ENCODE measurements around the gene SEC24B.
"Not testable (repeated sequence)": the region's sequence is repeated elsewhere in the genome, so short reads cannot be mapped to it uniquely, and the experiment has no call there.

SEC24B gene

GRCh38 chr4:109562457-109563239 is 129.0 kb downstream of the SEC24B start:
- H3K27ac ChIP-seq = peak overlapping the region in 1 of 21 experiments; percentile 93
- H3K4me3 ChIP-seq = no peak overlapping the region

DNA sequence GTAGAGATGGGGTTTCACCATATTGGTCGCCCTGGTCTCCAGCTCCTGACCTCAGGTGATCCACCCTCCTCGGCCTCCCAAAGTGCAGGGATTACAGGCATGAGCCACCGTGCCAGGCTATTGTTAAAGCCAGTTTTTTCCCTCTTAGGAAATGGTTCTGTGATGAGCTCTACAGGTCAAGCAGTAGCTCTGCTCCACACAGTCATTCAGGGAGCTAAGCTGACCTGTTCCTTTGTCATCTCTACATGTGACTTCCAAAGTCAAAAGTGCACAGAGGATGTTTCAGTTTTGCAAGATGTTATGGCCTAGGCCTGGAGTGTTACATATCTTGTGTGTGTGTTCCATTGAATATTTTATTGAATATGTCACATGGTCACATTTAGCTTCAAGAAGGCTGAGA is 137.9 kb downstream of the SEC24B start:
- no peak overlapping the region for H3K4me3 ChIP-seq
- no peak overlapping the region for H3K27ac ChIP-seq

- H3K27ac ChIP-seq = no peak overlapping the region
- H3K4me3 ChIP-seq = no peak overlapping the region
Measured at GRCh38 chr4:109572154-109572553, 138.5 kb downstream of the SEC24B start.

GRCh38 chr4:109574443-109574850 is 140.8 kb downstream of the SEC24B start:
- H3K4me3 ChIP-seq = no peak overlapping the region

GRCh38 chr4:109574931-109575804 is 141.6 kb downstream of the SEC24B start:
- no peak overlapping the region for H3K27ac ChIP-seq
- no peak overlapping the region for H3K4me3 ChIP-seq

More at GRCh38 chr4:109574443-109574850, 140.8 kb downstream of the SEC24B start:
- no peak overlapping the region for H3K27ac ChIP-seq

DNA sequence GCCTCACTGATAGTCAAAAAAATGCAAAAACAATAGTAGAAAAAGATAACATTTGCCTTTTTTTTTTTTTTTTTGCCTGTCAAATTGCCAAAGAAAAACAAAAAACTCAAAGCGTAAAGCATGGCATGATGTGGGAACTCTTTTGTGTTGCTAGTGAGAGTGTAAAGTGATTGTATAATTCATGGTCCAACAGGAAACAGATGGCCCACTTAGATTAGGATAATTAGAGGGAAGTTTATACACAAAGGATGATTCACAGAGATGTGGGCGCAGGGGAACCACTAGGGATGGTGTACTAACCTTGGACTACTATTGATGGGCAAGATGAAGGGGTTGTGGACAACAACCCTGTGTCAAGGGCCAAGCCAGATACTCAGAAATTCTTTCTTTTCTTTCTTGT is 142.8 kb downstream of the SEC24B start:
- Histone ChIP-seq H3K4me3 (no peak overlapping the region), H3K27ac (no peak overlapping the region)

GRCh38 chr4:109578846-109579245 is 145.2 kb downstream of the SEC24B start:
- Histone ChIP-seq H3K4me3 (no peak overlapping the region), H3K27ac (no peak overlapping the region)

DNA sequence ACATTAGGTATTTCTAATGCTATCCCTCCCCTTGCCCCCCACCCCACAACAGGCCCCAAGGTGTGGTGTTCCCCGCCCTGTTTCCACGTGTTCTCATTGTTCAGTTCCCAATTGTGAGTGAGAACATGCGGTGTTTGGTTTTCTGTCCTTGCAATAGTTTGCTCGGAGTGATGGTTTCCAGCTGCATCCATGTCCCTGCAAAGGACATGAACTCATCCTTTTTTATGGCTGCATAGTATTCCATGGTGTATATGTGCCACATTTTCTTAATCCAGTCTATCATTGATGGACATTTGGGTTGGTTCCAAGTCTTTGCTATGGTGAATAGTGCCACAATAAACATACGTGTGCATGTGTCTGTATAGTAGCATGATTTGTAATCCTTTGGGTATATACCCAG is 146.4 kb downstream of the SEC24B start:
- H3K27ac ChIP-seq, H3K4me3 ChIP-seq: not testable (repeated sequence)

DNA sequence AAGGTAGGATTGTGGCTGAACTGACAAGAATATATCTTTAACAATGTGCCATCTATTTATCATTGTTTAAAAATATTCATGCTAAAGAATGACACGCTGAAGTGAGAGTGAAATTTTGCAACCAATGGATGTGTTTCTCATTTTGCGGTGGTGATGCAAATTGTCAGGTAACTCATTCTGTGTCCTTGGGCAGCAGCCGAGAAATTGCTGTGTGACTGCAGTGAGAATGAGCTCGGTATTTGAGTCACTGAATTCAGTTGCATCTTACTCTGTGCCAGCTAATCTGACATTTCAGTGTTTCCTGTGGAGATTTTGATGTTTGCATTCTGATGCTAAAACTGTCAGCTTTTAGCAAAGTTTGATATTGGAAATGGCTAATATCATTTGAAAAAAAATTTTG is 154.6 kb downstream of the SEC24B start:
- no peak overlapping the region for H3K27ac ChIP-seq

GRCh38 chr4:109589119-109589518 is 155.5 kb downstream of the SEC24B start:
- H3K4me3 ChIP-seq = no peak overlapping the region
- no peak overlapping the region for H3K27ac ChIP-seq

More for the DNA sequence above, 154.6 kb downstream of the SEC24B start:
- H3K4me3 ChIP-seq = no peak overlapping the region

DNA sequence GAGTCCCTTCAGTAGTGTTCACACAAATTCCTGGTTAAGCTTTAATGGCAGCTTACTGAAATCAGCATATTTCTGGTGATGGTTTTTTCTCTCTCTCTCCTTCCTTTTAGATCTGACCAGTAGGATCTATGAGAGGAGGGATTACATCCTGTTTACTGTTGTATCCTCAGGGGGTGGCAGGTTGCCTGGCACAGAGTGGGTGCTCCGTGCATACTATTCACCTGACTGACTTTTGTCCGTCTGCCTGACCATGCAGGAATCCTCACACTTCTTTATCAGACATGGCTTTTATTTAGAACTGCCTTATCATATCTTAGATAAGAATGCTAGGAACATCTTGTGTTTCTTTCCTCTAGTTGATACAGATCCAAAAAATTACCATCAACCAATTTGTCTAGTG is 156.0 kb downstream of the SEC24B start:
- no peak overlapping the region for H3K27ac ChIP-seq
- H3K4me3 ChIP-seq = no peak overlapping the region

Measured in skin epidermis (tissue), 12 donors.